Measurements from ENCODE around the gene TMEM145.
A peak's percentile ranks its signal among the peaks of the same experiment; 100 is the strongest.

The TMEM145 gene

DNA sequence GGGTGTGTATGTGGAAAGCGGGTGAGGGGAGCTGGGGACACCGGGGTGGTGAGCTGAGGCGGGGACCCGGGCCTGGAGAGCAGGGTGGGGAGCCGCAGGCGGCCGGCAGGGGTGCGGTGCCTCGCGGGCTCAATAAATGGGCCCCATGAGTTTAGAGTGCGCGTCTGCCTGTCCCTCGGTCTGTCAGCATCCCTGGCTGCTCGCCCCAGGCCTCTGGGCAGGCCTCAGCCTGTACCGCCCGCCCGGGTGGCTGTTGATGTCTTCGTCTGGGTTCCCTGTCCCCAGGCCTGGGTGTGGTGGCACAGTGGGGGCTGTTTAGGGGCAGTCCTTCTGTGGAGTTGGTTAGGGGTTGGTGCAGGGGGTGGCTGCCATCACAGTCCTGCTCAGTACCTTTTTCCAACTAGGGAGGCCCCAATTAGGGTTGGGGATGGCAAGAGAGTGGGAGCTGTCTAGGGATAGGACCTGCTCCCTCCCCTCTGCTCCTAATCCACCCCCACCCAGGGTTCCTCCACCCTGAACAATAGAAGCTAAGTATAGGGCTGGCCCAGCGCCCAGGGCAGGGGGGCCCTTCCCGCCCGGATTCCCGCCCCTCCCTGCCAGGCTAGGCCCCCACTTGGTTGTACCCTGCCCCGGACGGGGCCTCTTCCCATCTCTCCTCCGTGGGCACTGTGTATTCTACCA, 31.8 kb upstream of the TMEM145 start:
- no peak for TF ChIP-seq JUND (IDR thresholded peaks at IDR 0.05; ENCODE audit: low read depth)
- no peak for DNase-seq (ENCODE audit: low read depth in 1 of 2, low spot score in 1 of 2)
- in situ Hi-C loops (cut with HindIII; ENCODE audit: low pct_unique_long_range_greater_than_20kb, low sequenced_read_pairs): no loop called here

DNA sequence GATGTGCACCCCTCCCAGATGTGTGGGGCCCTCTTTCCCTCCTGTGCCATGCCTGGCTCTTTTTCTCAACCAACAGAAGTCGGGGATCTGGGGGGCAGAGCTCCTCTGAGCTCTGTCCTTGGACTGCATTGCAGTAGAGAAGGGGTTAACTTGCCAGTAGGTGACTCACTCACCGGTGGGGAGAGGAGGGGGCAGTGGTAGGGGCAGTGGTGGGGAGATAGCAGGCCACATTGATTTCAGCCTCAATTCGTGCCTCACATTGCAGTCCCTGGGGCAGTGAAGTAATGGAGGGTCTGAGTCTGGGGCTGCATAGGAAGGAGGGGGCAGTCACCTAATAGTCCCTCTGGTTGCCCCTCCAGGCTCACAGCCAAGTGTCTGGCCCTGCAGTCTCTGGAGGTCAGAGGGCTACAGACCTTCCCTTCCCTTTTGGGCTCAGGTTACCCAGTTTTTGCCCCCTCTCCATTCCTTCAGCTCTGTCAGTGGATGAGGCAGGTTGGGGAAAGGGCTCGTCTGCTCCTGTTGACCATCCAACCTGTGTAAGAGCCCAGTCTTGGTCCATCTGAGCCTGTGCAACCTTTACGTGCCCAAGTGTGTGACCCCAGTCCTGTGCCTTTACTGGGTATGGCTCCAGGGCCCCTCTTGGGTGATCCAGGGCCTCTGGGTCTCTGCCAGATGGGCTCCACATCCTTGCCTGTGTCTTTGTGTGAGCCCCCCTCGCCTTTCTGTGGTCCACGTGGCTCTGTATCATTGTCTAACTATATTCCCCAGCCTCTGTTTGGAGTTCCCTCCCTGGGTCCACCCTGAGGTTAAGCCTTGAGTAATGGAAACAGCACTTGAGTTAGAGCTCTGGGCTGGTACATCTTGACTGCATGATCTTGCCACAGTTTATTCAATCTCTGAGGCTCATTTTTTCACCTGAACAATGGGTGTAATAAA, 31.0 kb upstream of the TMEM145 start:
- in situ Hi-C loops (cut with HindIII; ENCODE audit: low pct_unique_long_range_greater_than_20kb, low sequenced_read_pairs): no loop called here
- TF ChIP-seq JUND (IDR thresholded peaks at IDR 0.05; ENCODE audit: low read depth): no peak
- DNase-seq (ENCODE audit: low read depth in 1 of 2, low spot score in 1 of 2): no peak

DNA sequence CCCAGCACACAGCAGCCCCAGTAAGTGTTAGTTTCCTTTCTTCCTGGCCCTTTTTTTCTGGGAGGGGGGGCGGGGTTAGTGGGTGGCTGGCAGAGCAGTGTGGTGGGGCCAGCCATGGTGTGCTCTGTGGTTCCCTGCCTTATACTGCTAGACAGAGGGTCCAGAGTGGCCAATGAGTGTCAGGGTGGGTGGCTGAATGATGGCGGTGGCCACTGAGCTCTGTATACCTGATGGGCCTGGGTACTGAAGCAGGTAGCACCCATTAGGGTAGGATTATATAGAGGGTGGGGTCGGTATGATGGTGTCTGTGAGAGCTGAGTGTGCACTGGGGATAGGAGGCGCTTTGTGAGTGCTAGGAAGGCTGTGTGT, 30.3 kb upstream of the TMEM145 start:
- no peak for TF ChIP-seq JUND (IDR thresholded peaks at IDR 0.05; ENCODE audit: low read depth)
- in situ Hi-C loops (cut with HindIII; ENCODE audit: low pct_unique_long_range_greater_than_20kb, low sequenced_read_pairs): no loop called here
- no peak for DNase-seq (ENCODE audit: low read depth in 1 of 2, low spot score in 1 of 2)

DNA sequence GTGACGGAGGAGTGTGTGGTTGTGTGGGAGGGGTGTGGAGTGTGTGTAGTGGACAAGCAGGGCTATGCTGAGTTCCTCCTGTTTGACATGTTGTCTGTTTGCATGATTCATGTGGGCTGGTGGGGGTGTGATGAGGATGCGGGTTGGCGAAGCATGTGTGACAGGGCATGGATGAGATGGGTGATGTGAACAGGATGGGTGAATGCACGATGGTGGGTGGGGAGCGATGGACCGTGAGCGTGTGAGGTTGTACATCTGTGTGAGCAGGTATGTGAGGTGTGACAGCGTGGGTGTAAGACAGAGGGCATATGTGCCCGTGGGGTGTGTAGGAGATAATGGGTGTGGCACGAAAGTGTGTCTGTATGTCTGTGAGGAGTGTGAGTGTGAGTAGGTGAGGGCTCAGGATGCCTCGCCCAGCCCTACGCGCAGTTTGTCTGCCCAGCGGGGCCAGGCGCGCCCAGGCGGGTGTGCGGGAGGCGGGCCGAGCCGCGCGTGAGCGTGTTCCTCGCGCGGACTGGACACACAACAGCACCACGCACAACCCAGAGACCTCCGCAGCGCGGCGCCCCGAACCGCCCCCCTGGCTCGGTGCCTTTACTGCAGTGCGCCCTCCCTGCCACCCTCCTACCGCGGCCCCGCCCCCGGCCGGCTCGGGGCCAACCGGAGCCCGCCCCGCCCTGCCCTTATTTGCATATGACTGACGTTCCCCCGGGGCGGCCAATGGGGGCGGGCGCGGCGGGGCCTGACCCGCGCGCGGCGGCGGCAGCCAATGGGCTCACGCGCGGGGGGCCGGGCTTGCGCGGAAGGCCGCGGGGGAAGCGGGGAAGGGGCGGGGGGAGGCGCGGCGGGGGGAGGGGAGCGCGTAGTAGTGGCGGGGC, 29.7 kb upstream of the TMEM145 start:
- in situ Hi-C loops (cut with HindIII; ENCODE audit: low pct_unique_long_range_greater_than_20kb, low sequenced_read_pairs): no loop called here
- no peak for TF ChIP-seq JUND (IDR thresholded peaks at IDR 0.05; ENCODE audit: low read depth)
- DNase-seq (ENCODE audit: low read depth in 1 of 2, low spot score in 1 of 2): peak; percentile 88 to 95

DNA sequence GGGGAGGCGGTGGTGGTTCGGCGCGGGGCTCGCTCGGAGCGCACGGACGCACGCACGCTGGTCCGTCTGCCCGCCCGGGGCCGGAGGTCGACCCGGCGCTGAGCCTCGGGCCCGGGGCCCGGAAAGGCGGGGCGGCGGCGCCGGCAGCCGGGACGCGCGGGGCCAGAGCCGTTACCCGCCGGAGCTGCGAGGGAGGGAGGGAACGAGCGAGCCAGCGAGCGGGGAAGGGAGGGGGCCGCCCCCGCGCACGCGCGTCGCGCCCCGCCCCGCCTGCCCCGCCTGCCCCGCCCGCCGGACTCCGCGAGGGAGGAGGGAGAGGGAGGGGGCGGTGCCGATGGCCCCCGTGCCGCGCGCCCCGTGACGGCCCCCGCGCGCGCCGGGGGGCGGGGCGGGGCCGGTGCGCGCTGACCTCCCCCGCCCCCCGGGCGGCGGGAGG, 29.0 kb upstream of the TMEM145 start:
- no peak for TF ChIP-seq JUND (IDR thresholded peaks at IDR 0.05; ENCODE audit: low read depth)
- in situ Hi-C loops (cut with HindIII; ENCODE audit: low pct_unique_long_range_greater_than_20kb, low sequenced_read_pairs): no loop called here
- peak; percentile 68 to 87 for DNase-seq (ENCODE audit: low read depth in 1 of 2, low spot score in 1 of 2)

DNA sequence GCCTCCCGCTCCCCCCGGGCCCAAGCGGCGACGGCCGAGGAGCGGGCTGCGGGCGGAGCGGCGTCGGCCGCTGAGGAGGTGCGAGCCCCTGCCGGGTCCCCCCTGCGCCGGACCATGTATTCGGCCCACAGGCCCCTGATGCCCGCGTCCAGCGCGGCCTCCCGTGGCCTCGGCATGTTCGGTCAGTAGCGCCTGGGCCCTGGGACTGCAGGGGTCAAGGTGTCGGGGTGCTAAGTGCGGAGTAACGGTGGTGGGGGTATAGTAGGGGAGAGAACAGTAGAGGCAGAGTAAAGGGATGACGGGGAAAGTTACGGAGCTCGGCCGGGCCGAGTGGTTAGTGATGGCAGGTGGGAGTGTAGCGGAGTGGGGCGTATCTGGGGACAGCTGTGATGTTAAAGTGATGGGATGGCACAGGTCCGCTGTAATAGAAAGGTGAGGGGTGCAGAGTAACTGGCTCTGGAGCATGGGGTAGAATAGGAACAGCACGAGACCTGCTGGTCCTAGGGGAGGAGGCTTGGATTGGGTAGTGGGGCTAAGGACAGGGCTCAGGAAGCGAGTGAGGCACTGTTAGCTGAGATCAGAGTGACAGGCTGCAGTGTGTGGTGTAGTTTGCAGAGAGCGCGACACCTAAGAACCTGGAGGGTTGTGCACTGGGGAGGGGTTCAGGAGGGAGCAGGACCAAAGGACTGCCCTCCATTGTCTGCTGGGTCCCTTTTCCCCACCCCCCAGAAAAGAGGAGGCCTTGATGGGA, 28.3 kb upstream of the TMEM145 start:
- TF ChIP-seq JUND (IDR thresholded peaks at IDR 0.05; ENCODE audit: low read depth): no peak
- in situ Hi-C loops (cut with HindIII; ENCODE audit: low pct_unique_long_range_greater_than_20kb, low sequenced_read_pairs): no loop called here
- DNase-seq (ENCODE audit: low read depth in 1 of 2, low spot score in 1 of 2): no peak

DNA sequence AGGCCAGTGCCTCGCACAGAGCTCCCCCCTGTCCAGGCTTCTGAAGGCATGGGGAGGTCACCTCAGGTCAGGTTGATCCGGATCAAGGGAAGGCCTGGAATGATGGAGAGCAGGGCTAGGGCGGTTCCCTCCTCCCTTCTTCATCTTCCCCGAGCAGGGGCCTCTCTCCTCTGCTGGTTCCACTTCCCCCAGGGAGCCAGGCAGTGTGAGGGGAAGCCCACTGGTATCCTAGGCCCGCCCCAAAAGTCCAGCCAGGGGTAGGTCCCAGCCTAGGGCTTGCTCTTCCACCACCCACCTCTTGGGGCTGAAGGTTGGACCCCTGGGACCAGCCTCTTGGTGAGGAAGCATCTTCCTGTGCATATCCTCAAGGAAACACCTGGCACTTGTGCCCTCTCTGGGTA, 27.6 kb upstream of the TMEM145 start:
- no peak for DNase-seq (ENCODE audit: low read depth in 1 of 2, low spot score in 1 of 2)
- TF ChIP-seq JUND (IDR thresholded peaks at IDR 0.05; ENCODE audit: low read depth): no peak
- in situ Hi-C loops (cut with HindIII; ENCODE audit: low pct_unique_long_range_greater_than_20kb, low sequenced_read_pairs): no loop called here

DNA sequence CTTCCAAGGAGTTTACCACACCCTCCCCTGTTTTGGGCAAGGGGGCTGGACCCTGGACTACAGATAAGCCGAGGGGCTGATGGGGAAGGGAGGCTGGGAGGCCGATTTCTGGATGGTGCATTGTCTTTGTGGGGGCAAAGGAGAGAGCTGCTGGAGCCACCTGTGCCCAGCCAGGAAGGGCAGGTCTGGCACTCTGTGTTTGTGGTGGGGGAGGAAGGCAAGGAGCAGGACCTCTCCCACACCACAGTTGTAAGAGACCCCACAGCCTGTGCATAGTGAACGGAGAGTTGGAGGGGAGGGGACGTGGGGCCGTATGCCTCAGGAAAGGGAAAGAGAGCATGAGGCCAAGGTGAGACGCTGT, 27.1 kb upstream of the TMEM145 start:
- in situ Hi-C loops (cut with HindIII; ENCODE audit: low pct_unique_long_range_greater_than_20kb, low sequenced_read_pairs): no loop called here
- TF ChIP-seq JUND (IDR thresholded peaks at IDR 0.05; ENCODE audit: low read depth): no peak
- no peak for DNase-seq (ENCODE audit: low read depth in 1 of 2, low spot score in 1 of 2)

DNA sequence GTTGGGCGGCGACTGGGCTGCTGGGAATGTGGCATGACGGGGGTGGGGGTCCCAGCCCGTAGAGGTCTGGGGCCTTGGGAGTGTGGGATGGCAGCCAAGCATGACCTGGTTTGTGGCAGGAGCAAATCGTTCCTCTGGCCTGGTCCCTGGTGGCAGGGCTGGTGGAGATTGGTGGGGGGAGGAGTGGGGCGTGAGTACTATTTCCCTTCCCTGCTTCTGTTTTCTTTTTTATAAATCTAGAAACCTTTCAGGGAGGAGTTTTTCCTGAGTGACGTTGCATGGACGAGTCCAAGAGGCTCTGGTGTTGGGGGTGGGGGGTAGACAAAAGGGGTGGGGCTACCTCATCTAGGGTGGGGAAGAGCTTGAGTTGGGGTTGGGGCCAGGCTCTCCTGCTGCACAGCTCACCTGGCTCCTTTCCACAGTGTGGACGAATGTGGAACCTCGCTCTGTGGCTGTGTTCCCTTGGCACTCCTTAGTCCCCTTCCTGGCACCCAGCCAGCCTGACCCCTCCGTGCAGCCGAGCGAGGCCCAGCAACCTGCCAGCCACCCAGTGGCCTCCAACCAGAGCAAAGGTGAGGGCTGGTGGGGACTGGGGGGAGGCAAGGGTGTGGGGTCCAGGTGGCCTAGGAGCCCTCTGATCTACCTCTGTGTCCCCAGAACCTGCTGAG, 26.6 kb upstream of the TMEM145 start:
- in situ Hi-C loops (cut with HindIII; ENCODE audit: low pct_unique_long_range_greater_than_20kb, low sequenced_read_pairs): no loop called here
- no peak for TF ChIP-seq JUND (IDR thresholded peaks at IDR 0.05; ENCODE audit: low read depth)
- DNase-seq (ENCODE audit: low read depth in 1 of 2, low spot score in 1 of 2): no peak

DNA sequence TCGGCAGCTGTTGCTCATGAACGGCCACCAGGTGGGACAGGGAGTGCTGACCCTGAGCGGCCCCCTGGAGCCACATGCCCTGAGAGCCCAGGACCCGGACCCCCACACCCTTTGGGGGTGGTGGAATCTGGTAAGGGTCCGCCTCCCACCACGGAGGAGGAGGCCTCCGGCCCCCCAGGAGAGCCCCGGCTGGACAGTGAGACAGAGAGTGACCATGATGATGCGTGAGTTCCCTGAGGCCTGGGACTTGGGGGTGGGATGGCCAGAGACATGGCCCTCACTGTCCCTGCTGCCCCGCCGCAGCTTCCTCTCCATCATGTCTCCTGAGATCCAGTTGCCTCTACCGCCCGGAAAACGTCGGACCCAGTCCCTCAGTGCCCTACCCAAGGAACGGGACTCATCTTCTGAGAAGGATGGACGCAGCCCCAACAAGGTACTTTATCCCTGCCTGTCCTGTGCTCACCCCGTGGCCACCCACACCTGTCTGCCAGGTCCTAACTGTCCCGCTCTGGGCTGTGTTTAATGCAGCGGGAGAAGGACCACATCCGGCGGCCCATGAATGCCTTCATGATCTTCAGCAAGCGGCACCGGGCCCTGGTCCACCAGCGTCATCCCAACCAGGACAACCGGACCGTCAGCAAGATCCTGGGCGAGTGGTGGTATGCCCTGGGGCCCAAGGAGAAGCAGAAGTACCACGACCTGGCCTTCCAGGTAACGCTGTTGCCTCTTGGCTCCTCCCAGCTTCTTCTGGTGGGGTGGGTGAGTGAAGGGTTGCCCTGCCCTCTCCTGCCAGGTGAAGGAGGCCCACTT, 25.9 kb upstream of the TMEM145 start:
- in situ Hi-C loops (cut with HindIII; ENCODE audit: low pct_unique_long_range_greater_than_20kb, low sequenced_read_pairs): no loop called here
- TF ChIP-seq JUND (IDR thresholded peaks at IDR 0.05; ENCODE audit: low read depth): no peak

DNA sequence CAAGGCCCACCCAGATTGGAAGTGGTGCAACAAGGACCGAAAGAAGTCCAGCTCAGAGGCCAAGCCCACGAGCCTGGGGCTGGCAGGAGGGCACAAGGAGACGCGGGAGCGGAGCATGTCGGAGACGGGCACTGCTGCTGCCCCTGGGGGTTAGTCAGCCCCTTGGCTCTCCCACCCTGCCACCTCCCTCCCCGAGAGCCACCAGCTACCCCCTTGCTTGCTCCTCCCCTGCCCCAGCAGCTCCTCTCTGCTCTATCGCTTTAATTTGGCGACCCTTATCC, 25.3 kb upstream of the TMEM145 start:
- in situ Hi-C loops (cut with HindIII; ENCODE audit: low pct_unique_long_range_greater_than_20kb, low sequenced_read_pairs): no loop called here
- DNase-seq (ENCODE audit: low read depth in 1 of 2, low spot score in 1 of 2): no peak
- no peak for TF ChIP-seq JUND (IDR thresholded peaks at IDR 0.05; ENCODE audit: low read depth)

More for the DNA sequence above, 25.9 kb upstream of the TMEM145 start:
- DNase-seq (ENCODE audit: low read depth in 1 of 2, low spot score in 1 of 2): no peak

Measured in T47D (cell line).